ENCODE measurements around the gene ATP9B. TPM values are rescaled to one million over a fixed set of nuclear protein-coding genes. Genes with fewer than 3 reads are reported as not detected.

The ATP9B gene
- total and polyA plus RNA-seq, 3 donors from 2014 or later = 32.4 to 113 (median 78.2) TPM

DNA sequence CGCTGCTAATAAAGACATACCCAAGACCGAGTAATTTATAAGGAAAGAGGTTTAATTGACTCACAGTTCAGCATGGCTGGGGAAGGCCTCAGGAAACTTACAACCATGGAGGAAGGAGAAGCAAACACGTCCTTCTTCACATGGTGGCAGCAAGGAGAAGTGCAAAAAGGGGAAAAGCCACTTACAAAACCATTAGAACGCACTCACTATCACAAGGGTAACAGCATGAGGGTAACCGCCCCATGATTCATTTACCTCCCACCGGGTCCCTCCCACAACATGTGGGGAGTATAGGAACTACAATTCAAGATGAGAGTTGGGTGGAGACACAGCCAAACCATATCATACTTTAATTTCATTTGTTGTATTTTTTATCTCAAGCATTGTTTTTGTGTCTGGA is 67.5 kb downstream of the ATP9B start:
- no peak for DNase-seq
- intact Hi-C loops (cut with DNase I; ENCODE audit: low total_unique reads) = no loop called here
- Histone ChIP-seq H3K9me3 (no peaks in the 10 kb centered on the region), H3K36me3 (ENCODE audit: low read depth, missing control alignments) (no peaks in the 10 kb centered on the region), H3K4me3 (no peak overlapping the region), H3K4me1 (no peaks in the 10 kb centered on the region), H3K27me3 (no peaks in the 10 kb centered on the region), H3K27ac (no peak overlapping the region)
- TF ChIP-seq, protein P1, sequence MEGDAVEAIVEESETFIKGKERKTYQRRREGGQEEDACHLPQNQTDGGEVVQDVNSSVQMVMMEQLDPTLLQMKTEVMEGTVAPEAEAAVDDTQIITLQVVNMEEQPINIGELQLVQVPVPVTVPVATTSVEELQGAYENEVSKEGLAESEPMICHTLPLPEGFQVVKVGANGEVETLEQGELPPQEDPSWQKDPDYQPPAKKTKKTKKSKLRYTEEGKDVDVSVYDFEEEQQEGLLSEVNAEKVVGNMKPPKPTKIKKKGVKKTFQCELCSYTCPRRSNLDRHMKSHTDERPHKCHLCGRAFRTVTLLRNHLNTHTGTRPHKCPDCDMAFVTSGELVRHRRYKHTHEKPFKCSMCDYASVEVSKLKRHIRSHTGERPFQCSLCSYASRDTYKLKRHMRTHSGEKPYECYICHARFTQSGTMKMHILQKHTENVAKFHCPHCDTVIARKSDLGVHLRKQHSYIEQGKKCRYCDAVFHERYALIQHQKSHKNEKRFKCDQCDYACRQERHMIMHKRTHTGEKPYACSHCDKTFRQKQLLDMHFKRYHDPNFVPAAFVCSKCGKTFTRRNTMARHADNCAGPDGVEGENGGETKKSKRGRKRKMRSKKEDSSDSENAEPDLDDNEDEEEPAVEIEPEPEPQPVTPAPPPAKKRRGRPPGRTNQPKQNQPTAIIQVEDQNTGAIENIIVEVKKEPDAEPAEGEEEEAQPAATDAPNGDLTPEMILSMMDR (IDR thresholded peaks at IDR 0.05) = no peak
- TF ChIP-seq POLR2A (IDR thresholded peaks at IDR 0.05) = no peak
- WGBS, 2 donors = 89 to 96% methylated on average over 6 of the region's 6 CpGs

DNA sequence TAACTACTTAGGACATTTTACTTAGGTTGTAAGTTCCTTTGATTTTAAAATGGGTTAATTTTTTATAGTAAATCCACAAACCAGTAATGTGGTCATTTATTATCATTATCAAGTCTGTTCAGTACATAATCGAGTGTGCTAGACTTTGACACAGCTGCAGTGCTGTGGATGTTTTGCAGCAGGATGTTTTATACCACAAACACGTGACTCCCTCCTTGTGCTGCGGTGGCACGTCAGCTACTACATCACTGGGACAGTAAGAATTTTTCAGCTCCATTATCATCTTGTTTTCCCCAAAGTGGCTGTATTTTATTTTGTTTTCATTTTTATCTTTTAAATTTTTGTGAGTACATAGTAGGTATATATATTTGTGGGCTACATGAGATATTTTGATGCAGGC is 70.0 kb downstream of the ATP9B start:
- intact Hi-C loops (cut with DNase I; ENCODE audit: low total_unique reads) = no loop called here

DNA sequence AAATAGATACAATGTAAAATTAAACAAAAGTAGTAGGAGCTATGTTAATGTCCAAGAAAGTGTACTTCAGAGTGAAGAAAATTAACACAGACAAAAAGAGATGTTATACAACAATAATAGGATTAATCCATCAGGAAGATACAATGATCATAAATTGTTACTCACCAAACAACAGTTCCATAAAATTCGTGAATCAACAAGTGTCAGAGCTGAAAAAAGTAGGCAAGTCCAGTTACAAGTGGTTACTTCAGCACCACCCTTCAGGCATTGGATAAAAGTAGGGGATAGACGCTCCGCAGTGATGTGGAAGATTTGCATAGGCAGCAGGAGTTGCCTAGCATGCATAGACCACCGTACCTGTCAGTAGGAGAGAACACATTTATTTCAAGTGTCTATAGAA is 77.8 kb downstream of the ATP9B start:
- no peak for TF ChIP-seq POLR2A (IDR thresholded peaks at IDR 0.05)
- TF ChIP-seq, protein P1 (IDR thresholded peaks at IDR 0.05) = no peak
- H3K4me1 ChIP-seq = no peaks in the 10 kb centered on the region
- H3K36me3 ChIP-seq (ENCODE audit: low read depth, missing control alignments) = no peaks in the 10 kb centered on the region
- no peaks in the 10 kb centered on the region for H3K9me3 ChIP-seq
- no peaks in the 10 kb centered on the region for H3K27me3 ChIP-seq
- WGBS, 2 donors = 85 to 90% methylated on average over 4 of the region's 4 CpGs
- no peak overlapping the region for H3K4me3 ChIP-seq
- intact Hi-C loops (cut with DNase I; ENCODE audit: low total_unique reads) = no loop called here
- H3K27ac ChIP-seq = no peak overlapping the region
- DNase-seq = no peak

More for the DNA sequence above, 70.0 kb downstream of the ATP9B start:
- no peak for DNase-seq
- no peaks in the 10 kb centered on the region for H3K27me3 ChIP-seq
- no peaks in the 10 kb centered on the region for H3K9me3 ChIP-seq
- no peaks in the 10 kb centered on the region for H3K36me3 ChIP-seq (ENCODE audit: low read depth, missing control alignments)
- WGBS, 2 donors = 86 to 87% methylated on average over 4 of the region's 4 CpGs
- H3K4me1 ChIP-seq = no peaks in the 10 kb centered on the region
- H3K4me3 ChIP-seq = no peak overlapping the region
- TF ChIP-seq, protein P1 (IDR thresholded peaks at IDR 0.05) = no peak
- no peak for TF ChIP-seq POLR2A (IDR thresholded peaks at IDR 0.05)
- no peak overlapping the region for H3K27ac ChIP-seq

DNA sequence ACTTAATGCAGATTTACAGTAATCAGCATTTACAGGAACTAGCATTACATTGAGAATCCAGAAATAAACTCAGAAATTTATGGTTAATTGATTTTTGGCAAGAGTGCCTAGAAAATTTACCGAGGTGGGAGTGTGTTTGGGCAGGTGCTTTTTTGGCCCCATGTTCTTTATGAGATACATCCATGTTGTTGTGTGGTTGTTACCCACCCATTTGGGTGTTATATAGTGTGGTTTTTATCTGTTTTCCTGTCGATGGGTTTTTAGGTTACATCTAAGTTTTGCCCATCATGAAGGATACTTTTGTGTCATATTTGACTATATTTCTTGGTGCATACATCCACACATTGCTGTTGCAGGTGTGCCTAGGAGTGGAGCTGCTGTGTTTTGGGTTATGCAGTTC is 82.0 kb downstream of the ATP9B start:
- H3K4me1 ChIP-seq = no peaks in the 10 kb centered on the region
- no peak overlapping the region for H3K27ac ChIP-seq
- WGBS, 2 donors = 84 to 87% methylated on average over 2 of the region's 2 CpGs
- DNase-seq = no peak
- no peaks in the 10 kb centered on the region for H3K36me3 ChIP-seq (ENCODE audit: low read depth, missing control alignments)
- no peaks in the 10 kb centered on the region for H3K9me3 ChIP-seq
- H3K4me3 ChIP-seq = no peak overlapping the region
- intact Hi-C loops (cut with DNase I; ENCODE audit: low total_unique reads) = no loop called here
- no peak for TF ChIP-seq POLR2A (IDR thresholded peaks at IDR 0.05)
- TF ChIP-seq, protein P1 (IDR thresholded peaks at IDR 0.05) = no peak
- no peaks in the 10 kb centered on the region for H3K27me3 ChIP-seq

DNA sequence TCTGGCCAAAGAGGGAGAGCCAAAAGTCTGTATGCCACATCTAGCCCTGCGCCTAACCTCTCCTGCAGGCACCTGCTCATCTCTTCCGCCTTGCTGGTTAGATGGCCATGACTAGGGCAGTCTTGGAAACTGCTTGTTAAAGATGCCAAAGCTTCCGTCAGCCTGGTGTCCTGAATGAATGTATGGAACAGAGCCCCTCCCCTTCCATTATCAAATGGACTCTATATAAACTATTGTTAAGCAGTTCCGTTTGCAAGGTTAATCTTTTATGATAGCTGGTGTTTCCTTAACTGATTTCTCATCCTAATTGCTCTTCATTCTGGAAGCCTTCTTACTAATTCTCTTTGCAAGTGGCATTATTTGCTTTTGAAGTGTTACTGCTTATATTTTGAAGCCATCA is 87.1 kb downstream of the ATP9B start:
- Histone ChIP-seq H3K9me3 (no peaks in the 10 kb centered on the region), H3K27ac (no peak overlapping the region), H3K27me3 (no peaks in the 10 kb centered on the region), H3K4me3 (no peak overlapping the region), H3K36me3 (ENCODE audit: low read depth, missing control alignments) (no peaks in the 10 kb centered on the region), H3K4me1 (no peaks in the 10 kb centered on the region)
- no peak for DNase-seq
- TF ChIP-seq, protein P1 (IDR thresholded peaks at IDR 0.05) = no peak
- no peak for TF ChIP-seq POLR2A (IDR thresholded peaks at IDR 0.05)
- intact Hi-C loops (cut with DNase I; ENCODE audit: low total_unique reads) = no loop called here
- 79 to 99% methylated on average over 4 of the region's 4 CpGs for WGBS, 2 donors
